ENCODE results near the gene MTA2. TPM values are rescaled to one million over a fixed set of nuclear protein-coding genes. Genes with fewer than 3 reads are reported as not detected.
A peak's percentile ranks its signal among the peaks of the same experiment; 100 is the strongest.

MTA2 gene
- total RNA-seq, 2 donors from 2014 or later = 30.0 to 40.5 TPM

DNA sequence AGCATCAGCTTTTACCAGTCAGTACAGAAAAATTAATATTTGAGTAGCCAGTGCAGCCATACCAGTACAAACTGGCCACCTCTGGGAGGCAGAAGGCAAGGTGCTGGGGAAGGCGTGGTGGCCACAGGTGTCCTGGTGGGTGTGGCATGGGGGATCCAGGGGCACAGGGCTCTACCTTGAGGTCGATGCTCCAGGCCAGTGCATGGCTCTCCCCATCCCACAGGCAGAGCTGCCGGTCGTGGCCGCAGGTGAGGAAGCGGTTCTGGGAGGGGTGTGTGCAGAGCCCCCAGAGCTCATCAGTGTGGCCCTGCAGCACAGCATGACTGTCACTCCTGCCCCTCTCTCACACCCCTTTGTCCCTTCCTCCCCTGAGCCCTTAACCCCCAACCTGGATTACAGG lies 3.8 kb upstream of the MTA2 start:
- Histone ChIP-seq H3K4me3 (no peak overlapping the region), H3K27me3 (no peaks in the 10 kb centered on the region), H3K27ac (no peak overlapping the region), H3K4me1 (peaks cover 0 to 26% of the 10 kb centered on the region in 2 donors), H3K36me3 (peaks cover 19% of the 10 kb centered on the region), H3K9me3 (no peaks in the 10 kb centered on the region)
- TF ChIP-seq, protein P1, sequence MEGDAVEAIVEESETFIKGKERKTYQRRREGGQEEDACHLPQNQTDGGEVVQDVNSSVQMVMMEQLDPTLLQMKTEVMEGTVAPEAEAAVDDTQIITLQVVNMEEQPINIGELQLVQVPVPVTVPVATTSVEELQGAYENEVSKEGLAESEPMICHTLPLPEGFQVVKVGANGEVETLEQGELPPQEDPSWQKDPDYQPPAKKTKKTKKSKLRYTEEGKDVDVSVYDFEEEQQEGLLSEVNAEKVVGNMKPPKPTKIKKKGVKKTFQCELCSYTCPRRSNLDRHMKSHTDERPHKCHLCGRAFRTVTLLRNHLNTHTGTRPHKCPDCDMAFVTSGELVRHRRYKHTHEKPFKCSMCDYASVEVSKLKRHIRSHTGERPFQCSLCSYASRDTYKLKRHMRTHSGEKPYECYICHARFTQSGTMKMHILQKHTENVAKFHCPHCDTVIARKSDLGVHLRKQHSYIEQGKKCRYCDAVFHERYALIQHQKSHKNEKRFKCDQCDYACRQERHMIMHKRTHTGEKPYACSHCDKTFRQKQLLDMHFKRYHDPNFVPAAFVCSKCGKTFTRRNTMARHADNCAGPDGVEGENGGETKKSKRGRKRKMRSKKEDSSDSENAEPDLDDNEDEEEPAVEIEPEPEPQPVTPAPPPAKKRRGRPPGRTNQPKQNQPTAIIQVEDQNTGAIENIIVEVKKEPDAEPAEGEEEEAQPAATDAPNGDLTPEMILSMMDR (IDR thresholded peaks at IDR 0.05) = no peak
- DNase-seq (ENCODE audit: low spot score) = no peak

DNA sequence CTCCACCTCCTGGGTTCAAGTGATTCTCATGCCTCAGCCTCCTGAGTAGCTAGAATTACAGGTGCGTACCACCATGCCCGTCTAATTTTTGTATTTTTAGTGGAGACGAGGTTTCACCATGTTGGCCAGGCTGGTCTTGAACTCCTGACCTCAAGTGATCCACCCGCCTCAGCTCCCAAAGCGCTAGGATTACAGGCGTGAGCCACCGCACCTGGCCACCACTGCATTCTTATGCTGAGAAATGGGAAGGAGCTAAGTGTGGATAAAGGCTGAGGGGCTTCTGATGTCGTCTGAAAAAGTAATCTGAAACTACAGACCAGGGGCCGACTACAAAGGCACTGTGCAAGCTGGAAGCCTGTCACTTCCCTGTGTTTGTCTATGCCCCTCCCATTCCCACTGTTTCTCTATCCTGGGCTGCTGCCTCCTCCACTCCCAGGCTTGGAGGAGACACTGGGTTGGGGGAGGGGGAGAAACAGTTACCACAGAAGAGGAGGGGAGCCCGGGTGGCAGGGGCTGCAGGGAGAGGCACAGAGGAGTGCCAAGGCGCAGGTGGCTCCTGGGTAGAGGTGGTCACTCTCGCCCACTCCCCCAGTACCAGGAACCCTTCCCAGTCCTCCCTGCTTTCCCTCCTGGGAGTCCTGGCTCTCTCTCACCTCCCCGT lies 2.9 kb upstream of the MTA2 start:
- Histone ChIP-seq H3K9me3 (no peaks in the 10 kb centered on the region), H3K4me1 (peaks cover 0 to 30% of the 10 kb centered on the region in 2 donors), H3K36me3 (peaks cover 19% of the 10 kb centered on the region), H3K4me3 (no peak overlapping the region), H3K27ac (no peak overlapping the region), H3K27me3 (no peaks in the 10 kb centered on the region)
- TF ChIP-seq, protein P1 (IDR thresholded peaks at IDR 0.05) = no peak
- no peak for DNase-seq (ENCODE audit: low spot score)

DNA sequence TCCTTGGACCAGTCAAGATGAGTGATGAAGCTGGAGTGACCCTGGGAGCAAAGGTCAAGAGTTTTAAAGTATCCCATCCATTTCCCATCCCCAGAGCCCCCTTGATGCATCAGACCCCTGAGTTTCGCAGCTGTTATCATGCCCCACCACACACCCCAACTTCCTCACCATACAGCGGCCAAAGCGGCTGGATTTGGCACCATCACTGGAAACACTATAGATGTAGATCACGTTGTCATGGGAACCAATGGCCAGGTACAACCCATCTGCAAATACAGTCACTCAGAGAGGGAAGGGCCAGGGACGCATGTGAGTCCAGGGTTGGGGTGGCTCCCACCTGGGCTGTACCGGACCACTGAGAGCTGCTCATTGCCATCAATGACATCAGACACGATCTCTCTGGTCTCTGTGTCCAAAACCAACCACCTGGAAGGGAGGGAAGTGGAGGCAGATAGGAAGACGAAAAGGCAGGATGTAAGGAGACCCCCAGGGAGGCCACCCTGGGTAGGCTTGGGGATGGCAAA lies 2.2 kb upstream of the MTA2 start:
- TF ChIP-seq, protein P1 (IDR thresholded peaks at IDR 0.05) = no peak
- H3K4me1 ChIP-seq = peaks cover 0 to 38% of the 10 kb centered on the region in 2 donors
- no peak overlapping the region for H3K4me3 ChIP-seq
- peaks cover 19% of the 10 kb centered on the region for H3K36me3 ChIP-seq
- DNase-seq (ENCODE audit: low spot score) = no peak
- H3K9me3 ChIP-seq = no peaks in the 10 kb centered on the region
- no peaks in the 10 kb centered on the region for H3K27me3 ChIP-seq
- H3K27ac ChIP-seq = no peak overlapping the region

DNA sequence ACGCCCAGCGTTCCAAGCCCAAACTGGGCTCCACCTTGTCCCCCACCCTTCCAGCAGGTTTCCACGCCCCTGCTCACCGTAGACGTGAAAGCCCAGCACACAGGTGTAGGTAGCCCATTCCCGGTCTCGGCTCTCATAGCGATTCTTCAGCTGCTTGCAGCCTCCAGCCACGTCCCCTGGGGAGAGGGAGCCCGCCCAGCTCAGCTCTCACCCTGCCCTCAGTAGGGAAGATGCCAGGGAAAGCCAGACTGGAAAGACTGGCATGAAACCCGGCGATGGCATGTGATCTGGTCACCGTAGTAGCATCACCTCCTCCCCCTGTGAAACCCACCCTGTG lies 1.4 kb upstream of the MTA2 start:
- TF ChIP-seq, protein P1 (IDR thresholded peaks at IDR 0.05) = no peak
- H3K27me3 ChIP-seq = no peaks in the 10 kb centered on the region

DNA sequence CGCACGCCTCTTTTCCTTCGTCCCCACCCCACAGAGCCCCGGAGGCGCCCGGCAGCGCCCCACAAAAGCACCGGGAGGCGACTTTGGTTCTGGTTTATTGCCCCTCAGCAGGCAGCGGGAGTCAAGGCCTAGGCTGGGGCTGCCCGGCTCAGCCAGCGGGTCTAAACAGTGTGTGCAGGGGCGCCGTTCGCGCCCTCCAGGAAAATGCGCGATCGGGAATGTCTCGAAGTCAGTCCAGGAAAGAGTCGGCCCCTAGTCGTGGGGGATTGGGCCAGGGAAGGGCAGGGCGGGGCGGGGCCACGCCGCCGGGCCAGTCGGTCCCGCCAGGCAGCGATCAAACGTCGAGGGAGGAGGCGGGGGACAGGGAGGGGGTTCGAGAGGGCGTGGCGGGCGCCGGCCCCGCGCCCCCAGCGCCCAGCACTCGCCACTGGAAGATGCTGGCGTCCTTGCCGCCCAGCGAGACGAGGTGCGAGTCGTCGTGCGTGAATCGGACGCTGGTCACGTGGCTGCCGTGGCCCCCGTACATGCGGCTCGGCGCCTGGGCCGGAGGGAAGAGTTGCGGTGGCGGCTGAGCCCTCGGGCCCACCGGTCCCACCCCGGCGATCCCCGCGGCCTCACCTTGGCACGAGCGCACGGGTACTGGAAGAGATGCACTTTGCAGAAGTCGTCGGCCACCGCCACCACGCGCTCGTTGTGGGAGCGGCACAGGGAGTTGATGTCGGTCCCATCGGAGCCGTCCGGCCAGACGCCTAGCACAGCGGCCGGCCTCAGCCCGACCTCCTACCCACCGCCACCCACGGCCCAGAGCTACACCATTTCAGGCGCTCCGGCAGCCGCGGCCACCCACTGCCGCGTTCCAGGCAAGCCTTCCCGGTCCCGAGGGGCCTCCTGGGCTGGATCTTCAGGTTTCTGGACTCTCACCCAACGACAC lies 741 bp upstream of the MTA2 start:
- Histone ChIP-seq H3K4me1 (peaks cover 0 to 44% of the 10 kb centered on the region in 2 donors), H3K27me3 (no peaks in the 10 kb centered on the region), H3K9me3 (no peaks in the 10 kb centered on the region), H3K27ac (peak overlapping the region; percentile 95 to 96), H3K36me3 (peaks cover 27% of the 10 kb centered on the region), H3K4me3 (peak overlapping the region; percentile 93 to 98)
- TF ChIP-seq, protein P1 (IDR thresholded peaks at IDR 0.05) = peak in 1 of 2 donors; percentile 40
- DNase-seq (ENCODE audit: low spot score) = peak; percentile 73

More for the DNA sequence above, 1.4 kb upstream of the MTA2 start:
- no peak for DNase-seq (ENCODE audit: low spot score)
- Histone ChIP-seq H3K9me3 (no peaks in the 10 kb centered on the region), H3K27ac (peak overlapping the region; percentile 95 to 96), H3K4me3 (peak overlapping the region; percentile 93 to 98), H3K36me3 (peaks cover 22% of the 10 kb centered on the region), H3K4me1 (peaks cover 0 to 44% of the 10 kb centered on the region in 2 donors)

Data from right atrium auricular region (tissue), 2 donors.